ENCODE data around the gene KCNA10. TPM values are rescaled to one million over a fixed set of nuclear protein-coding genes. Genes with fewer than 3 reads are reported as not detected.

The KCNA10 gene
- total and polyA plus RNA-seq, 8 donors, result not detected

DNA sequence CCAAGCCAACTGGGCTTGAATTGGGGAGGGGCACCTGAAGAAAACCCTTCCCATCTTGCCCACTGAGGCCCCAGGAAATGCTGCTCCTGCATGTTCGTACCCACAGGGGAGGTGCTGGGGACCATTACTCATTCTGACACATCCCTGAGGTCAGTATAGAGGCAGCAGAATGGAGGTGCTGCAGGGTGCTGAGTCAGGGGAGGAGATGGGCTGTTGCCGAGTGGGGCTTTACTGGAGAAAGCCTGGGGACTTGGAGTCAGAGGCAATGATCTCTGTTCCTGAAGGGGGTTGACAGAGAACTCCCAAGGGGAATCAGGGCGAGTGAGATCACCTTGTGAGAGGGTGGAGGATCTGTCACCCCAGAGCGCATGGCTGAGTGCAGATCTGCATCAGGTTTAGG, 40.2 kb upstream of the KCNA10 start:
- ATAC-seq, result no peak
- no peak overlapping the region for H3K4me3 ChIP-seq
- DNase-seq, result no peak
- peaks cover 9 to 66% of the 10 kb centered on the region in 2 donors for H3K27me3 ChIP-seq
- TF ChIP-seq, protein P1, sequence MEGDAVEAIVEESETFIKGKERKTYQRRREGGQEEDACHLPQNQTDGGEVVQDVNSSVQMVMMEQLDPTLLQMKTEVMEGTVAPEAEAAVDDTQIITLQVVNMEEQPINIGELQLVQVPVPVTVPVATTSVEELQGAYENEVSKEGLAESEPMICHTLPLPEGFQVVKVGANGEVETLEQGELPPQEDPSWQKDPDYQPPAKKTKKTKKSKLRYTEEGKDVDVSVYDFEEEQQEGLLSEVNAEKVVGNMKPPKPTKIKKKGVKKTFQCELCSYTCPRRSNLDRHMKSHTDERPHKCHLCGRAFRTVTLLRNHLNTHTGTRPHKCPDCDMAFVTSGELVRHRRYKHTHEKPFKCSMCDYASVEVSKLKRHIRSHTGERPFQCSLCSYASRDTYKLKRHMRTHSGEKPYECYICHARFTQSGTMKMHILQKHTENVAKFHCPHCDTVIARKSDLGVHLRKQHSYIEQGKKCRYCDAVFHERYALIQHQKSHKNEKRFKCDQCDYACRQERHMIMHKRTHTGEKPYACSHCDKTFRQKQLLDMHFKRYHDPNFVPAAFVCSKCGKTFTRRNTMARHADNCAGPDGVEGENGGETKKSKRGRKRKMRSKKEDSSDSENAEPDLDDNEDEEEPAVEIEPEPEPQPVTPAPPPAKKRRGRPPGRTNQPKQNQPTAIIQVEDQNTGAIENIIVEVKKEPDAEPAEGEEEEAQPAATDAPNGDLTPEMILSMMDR (IDR thresholded peaks at IDR 0.05), result no peak
- H3K4me1 ChIP-seq, result peaks cover 0 to 10% of the 10 kb centered on the region in 2 donors
- no peak overlapping the region for H3K27ac ChIP-seq
- intact Hi-C loops (cut with DNase I), result no loop called here
- H3K9me3 ChIP-seq, result no peaks in the 10 kb centered on the region
- H3K36me3 ChIP-seq, result no peaks in the 10 kb centered on the region

DNA sequence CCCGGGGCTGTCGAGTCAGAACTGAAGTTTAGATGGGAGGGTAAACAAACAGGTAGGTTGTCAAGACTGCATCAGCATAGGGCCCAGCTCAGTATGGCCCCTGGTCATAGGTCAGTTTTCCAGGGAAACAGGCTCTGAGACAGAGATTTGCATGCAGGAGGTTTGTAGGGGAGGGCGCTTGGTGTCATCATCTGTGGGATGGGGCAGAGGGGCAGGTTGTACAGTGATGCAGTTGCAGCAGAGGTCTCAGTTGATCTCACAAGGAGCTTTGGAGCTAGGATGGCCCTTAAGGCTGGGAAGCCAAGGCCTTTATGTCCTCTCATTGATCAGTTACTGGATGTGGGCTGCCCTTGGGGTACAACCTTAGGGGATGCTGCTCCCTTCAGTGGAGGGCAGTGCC, 38.5 kb upstream of the KCNA10 start:
- intact Hi-C loops (cut with DNase I), result no loop called here
- TF ChIP-seq, protein P1 (IDR thresholded peaks at IDR 0.05), result no peak

DNA sequence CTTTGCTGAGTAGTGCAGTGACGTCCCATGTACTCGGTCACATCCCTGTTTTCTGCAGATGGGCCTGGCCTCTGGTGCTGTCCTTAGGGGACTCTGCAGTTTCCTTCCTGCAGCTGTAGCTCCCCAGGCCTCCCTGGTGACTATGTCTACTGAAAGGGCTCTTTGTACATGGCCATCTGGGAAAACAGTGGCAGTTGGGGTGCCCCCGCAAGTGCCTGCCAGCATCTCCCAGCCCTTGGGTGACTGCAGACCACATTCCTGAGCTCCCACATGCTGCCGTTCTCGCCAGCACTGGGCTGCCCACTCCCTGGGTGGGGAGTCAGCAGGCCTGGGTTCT, 37.5 kb upstream of the KCNA10 start:
- intact Hi-C loops (cut with DNase I), result no loop called here

More for the DNA sequence above, 38.5 kb upstream of the KCNA10 start:
- Histone ChIP-seq H3K4me3 (no peak overlapping the region), H3K36me3 (no peaks in the 10 kb centered on the region), H3K27ac (no peak overlapping the region), H3K4me1 (peaks cover 0 to 10% of the 10 kb centered on the region in 2 donors), H3K9me3 (no peaks in the 10 kb centered on the region), H3K27me3 (peaks cover 9 to 78% of the 10 kb centered on the region in 2 donors)
- ATAC-seq, result no peak
- no peak for DNase-seq

DNA sequence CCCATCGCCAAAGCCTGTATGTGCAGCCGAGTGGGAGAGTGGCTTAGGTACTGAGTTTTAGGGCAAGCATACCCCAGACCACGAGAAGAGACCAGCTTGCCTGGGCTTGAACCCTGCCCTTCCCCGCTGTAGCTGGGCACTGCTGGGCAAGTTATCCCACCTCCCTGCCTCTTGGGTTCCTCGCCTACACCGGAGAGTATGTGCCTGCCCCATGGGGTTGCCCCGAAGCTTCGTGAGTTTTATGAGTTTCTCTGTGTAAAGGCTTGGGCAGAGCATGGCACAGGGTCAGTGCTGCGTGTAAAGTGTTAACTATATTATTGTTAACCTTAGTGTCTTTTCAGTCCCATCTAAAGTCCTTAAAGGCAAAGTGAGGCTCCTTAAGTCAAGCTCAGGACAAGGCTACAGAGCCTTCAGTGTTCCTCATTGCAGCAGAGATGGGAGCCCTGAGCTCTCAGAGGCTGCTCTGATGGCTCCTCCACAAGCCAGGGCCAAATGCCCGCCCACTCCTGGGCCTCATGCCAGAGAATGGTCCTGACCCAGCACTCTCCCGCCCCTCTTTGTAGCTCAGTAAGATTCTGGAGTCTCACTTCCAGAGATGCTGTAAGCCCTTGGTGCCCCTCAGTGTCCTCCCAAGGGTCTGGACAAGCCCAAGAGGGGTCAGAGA, 37.0 kb upstream of the KCNA10 start:
- no peak overlapping the region for H3K4me3 ChIP-seq
- peaks cover 0 to 10% of the 10 kb centered on the region in 2 donors for H3K4me1 ChIP-seq

More for the DNA sequence above, 37.5 kb upstream of the KCNA10 start:
- Histone ChIP-seq H3K4me3 (no peak overlapping the region), H3K4me1 (peaks cover 0 to 10% of the 10 kb centered on the region in 2 donors), H3K27me3 (peaks cover 9 to 88% of the 10 kb centered on the region in 2 donors), H3K27ac (no peak overlapping the region), H3K36me3 (no peaks in the 10 kb centered on the region), H3K9me3 (no peaks in the 10 kb centered on the region)
- TF ChIP-seq, protein P1 (IDR thresholded peaks at IDR 0.05), result no peak
- DNase-seq (no peak), ATAC-seq (no peak)

More for the DNA sequence above, 37.0 kb upstream of the KCNA10 start:
- intact Hi-C loops (cut with DNase I), result no loop called here
- ATAC-seq (peak; percentile 11), DNase-seq (peak in 2 of 4 donors; percentile 62 to 75)
- TF ChIP-seq, protein P1 (IDR thresholded peaks at IDR 0.05), result no peak
- peaks cover 9 to 93% of the 10 kb centered on the region in 2 donors for H3K27me3 ChIP-seq
- H3K27ac ChIP-seq, result no peak overlapping the region
- H3K36me3 ChIP-seq, result no peaks in the 10 kb centered on the region
- H3K9me3 ChIP-seq, result no peaks in the 10 kb centered on the region
